Liver (tissue), 9 donors: ENCODE data around the gene MED15. TPM values are rescaled to one million over a fixed set of nuclear protein-coding genes. Genes with fewer than 3 reads are reported as not detected.

Experiments used
- DNase-seq: peaks from one replicate; pipeline ENCODE4 v3.0.0-alpha.2; 2017; ENCODE audit warnings: low spot score
- H3K27ac ChIP-seq, 2 donors: one replicate each; pipeline ENCODE4 v1.7.0; 2013; ENCODE audit warnings: inconsistent platforms in 2 of 2, low read length in 2 of 2, control low read depth in 1 of 2, low read depth in 1 of 2, mild to moderate bottlenecking in 1 of 2
- H3K27me3 ChIP-seq, 4 donors: one replicate each; pipeline versions ENCODE4 v1.6.1 to v1.7.0; 2013; ENCODE audit warnings: low read length in 3 of 4, inconsistent platforms in 1 of 4, mild to moderate bottlenecking in 1 of 4, moderate library complexity in 1 of 4; ENCODE audit not compliant: control insufficient read depth in 4 of 4, insufficient read depth in 4 of 4
- H3K36me3 ChIP-seq, 4 donors: one replicate each; pipeline versions ENCODE4 v1.6.1 to v1.7.0; 2013; ENCODE audit warnings: low read length in 3 of 4, mild to moderate bottlenecking in 3 of 4, low read depth in 1 of 4, moderate library complexity in 1 of 4; ENCODE audit not compliant: control insufficient read depth in 4 of 4, insufficient read depth in 3 of 4
- H3K4me1 ChIP-seq, 4 donors: one replicate each; pipeline versions ENCODE4 v1.6.1 to v1.7.0; 2013; ENCODE audit warnings: low read length in 3 of 4, mild to moderate bottlenecking in 3 of 4, moderate library complexity in 1 of 4; ENCODE audit not compliant: control insufficient read depth in 4 of 4, insufficient read depth in 4 of 4
- H3K4me3 ChIP-seq, 3 donors: one replicate each; pipeline versions ENCODE4 v1.6.1 to v1.7.0; 2013; ENCODE audit warnings: low read length in 3 of 3, control low read depth in 1 of 3, low read depth in 1 of 3, mild to moderate bottlenecking in 1 of 3
- H3K9ac ChIP-seq, 2 donors: one replicate each; pipeline ENCODE4 v1.7.0; 2013; ENCODE audit warnings: low read length in 2 of 2, mild to moderate bottlenecking in 2 of 2, moderate library complexity in 2 of 2, control low read depth in 1 of 2, low read depth in 1 of 2
- H3K9me3 ChIP-seq, 4 donors: one replicate each; pipeline versions ENCODE4 v1.6.1 to v1.7.0; 2013; ENCODE audit warnings: low read length in 3 of 4; ENCODE audit not compliant: control insufficient read depth in 4 of 4
- EGR1 ChIP-seq, 2 donors: IDR thresholded peaks; 2 replicates each; pipeline ENCODE4 v1.6.1; 2016 to 2018; ENCODE audit warnings: antibody characterized with exemption in 2 of 2, low read depth in 2 of 2
- FOXA1 ChIP-seq: IDR thresholded peaks from 2 replicates; pipeline ENCODE4 v1.6.1; 2016; ENCODE audit warnings: antibody characterized with exemption
- FOXA2 ChIP-seq: IDR thresholded peaks from 2 replicates; pipeline ENCODE4 v1.6.1; 2016; ENCODE audit warnings: antibody characterized with exemption
- GABPA ChIP-seq, 2 donors: IDR thresholded peaks in 1 of 2; conservative IDR thresholded peaks in 1 of 2; 2 replicates each; pipeline ENCODE4 v1.6.1; 2016; ENCODE audit warnings: antibody characterized with exemption in 2 of 2, mild to moderate bottlenecking in 1 of 2, moderate library complexity in 1 of 2
- HNF4A ChIP-seq, 2 donors: conservative IDR thresholded peaks; 2 replicates each; pipeline ENCODE4 v1.6.1; 2016; ENCODE audit warnings: antibody characterized with exemption in 2 of 2, mild to moderate bottlenecking in 2 of 2
- JUND ChIP-seq, 2 donors: IDR thresholded peaks; 2 replicates each; pipeline ENCODE4 v1.6.1; 2016; ENCODE audit warnings: antibody characterized with exemption in 2 of 2
- NR2F2 ChIP-seq: IDR thresholded peaks from 2 replicates; pipeline ENCODE4 v1.6.1; 2016; ENCODE audit warnings: antibody characterized with exemption
- SP1 ChIP-seq: IDR thresholded peaks from 2 replicates; pipeline ENCODE4 v1.6.1; 2018; ENCODE audit warnings: antibody characterized with exemption, mild to moderate bottlenecking
- TAF1 ChIP-seq: conservative IDR thresholded peaks from 2 replicates; pipeline ENCODE4 v1.6.1; 2016; ENCODE audit warnings: antibody characterized with exemption, mild to moderate bottlenecking
- WGBS: extraction: QIAGEN DNeasy Blood & Tissue Kit; methylation state at CpG from one replicate; pipeline ENCODE4 v1.1.7; 2013; 5-methylcytosine and 5-hydroxymethylcytosine counted together
- polyA plus RNA-seq, 2 donors: library from polyadenylated mRNA; stranded (reverse) in 1 of 2; unstranded in 1 of 2; fragments of 200-250 nt in 1 of 2; fragments of >200 nt in 1 of 2; fragmentation: Nextera tagmentation in 1 of 2; extraction: Ambion mirVana in 1 of 2; gene quantifications; one replicate each; pipeline versions ENCODE4 v1.2.1 to v1.2.3, GENCODE V29; 2013 to 2015
- total RNA-seq, 2 donors: library from RNA; depleted of rRNA; stranded (reverse); fragments of >200 nt; gene quantifications; one replicate each; pipeline ENCODE4 v1.2.3, GENCODE V29; 2014
- TF ChIP-seq, protein P1 (sequence below): IDR thresholded peaks from 2 replicates; pipeline ENCODE4 v1.6.1; 2016; ENCODE audit warnings: antibody characterized with exemption, mild to moderate bottlenecking
- TF ChIP-seq, protein P2 (sequence below): IDR thresholded peaks from 2 replicates; pipeline ENCODE4 v1.6.1; 2016; ENCODE audit warnings: antibody characterized with exemption
- TF ChIP-seq, protein P3 (sequence below): IDR thresholded peaks from 2 replicates; pipeline ENCODE4 v1.6.1; 2016; ENCODE audit warnings: antibody characterized with exemption
- TF ChIP-seq, protein P4 (sequence below): fragments of 150-350 bp; IDR thresholded peaks from 2 replicates; pipeline ENCODE4 v1.5.1; 2017; ENCODE audit warnings: improper control_type of control experiment, low read depth, low read length; ENCODE audit not compliant: missing input control
- TF ChIP-seq, protein P5 (sequence below): IDR thresholded peaks from 2 replicates; pipeline ENCODE4 v1.6.1; 2016; ENCODE audit warnings: antibody characterized with exemption
- donor health status: healthy.
- donor health status: healthy.
- donor health status: healthy.
- donor health status: healthy.
- donor health status: healthy.

The MED15 gene
- total and polyA plus RNA-seq, 4 donors = 9.7 to 28.0 (median 16.2) TPM

DNA sequence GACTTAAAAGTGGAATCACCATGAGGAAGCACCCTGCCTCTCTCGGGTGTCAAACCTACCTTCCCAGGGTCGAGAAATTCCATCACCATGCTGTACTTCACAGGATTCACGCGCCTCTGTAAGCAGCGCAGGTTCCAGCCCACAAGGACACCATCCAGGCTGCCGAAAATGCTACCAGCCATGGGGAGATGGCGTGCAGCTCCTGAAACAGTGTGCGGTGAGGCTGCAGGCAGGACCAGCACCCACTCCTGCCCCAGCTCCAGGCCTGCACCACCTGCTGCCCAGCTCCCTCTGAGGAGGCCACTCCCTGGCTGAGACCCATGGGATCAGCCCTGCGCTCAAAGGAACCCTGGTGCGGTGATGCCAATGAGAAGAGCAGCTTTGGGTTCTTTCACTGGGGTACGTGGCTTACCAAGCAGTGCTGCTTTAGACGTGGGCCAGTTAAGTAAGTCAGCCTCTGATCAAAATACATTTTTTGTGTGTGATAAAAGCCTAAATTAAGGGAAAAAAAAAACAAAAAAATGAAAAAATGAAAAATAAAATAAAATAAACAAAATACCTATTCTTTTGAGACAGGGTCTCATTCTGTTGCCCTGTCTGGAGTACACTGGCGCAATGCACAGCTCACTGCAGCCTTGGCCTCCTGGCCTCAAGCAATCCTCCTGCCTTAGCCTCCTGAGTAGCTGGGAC lies 115.4 kb downstream of the MED15 start (continued):
- TF ChIP-seq, protein P1, sequence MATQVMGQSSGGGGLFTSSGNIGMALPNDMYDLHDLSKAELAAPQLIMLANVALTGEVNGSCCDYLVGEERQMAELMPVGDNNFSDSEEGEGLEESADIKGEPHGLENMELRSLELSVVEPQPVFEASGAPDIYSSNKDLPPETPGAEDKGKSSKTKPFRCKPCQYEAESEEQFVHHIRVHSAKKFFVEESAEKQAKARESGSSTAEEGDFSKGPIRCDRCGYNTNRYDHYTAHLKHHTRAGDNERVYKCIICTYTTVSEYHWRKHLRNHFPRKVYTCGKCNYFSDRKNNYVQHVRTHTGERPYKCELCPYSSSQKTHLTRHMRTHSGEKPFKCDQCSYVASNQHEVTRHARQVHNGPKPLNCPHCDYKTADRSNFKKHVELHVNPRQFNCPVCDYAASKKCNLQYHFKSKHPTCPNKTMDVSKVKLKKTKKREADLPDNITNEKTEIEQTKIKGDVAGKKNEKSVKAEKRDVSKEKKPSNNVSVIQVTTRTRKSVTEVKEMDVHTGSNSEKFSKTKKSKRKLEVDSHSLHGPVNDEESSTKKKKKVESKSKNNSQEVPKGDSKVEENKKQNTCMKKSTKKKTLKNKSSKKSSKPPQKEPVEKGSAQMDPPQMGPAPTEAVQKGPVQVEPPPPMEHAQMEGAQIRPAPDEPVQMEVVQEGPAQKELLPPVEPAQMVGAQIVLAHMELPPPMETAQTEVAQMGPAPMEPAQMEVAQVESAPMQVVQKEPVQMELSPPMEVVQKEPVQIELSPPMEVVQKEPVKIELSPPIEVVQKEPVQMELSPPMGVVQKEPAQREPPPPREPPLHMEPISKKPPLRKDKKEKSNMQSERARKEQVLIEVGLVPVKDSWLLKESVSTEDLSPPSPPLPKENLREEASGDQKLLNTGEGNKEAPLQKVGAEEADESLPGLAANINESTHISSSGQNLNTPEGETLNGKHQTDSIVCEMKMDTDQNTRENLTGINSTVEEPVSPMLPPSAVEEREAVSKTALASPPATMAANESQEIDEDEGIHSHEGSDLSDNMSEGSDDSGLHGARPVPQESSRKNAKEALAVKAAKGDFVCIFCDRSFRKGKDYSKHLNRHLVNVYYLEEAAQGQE = no peak
- no peak for TF ChIP-seq SP1
- TF ChIP-seq, protein P2, sequence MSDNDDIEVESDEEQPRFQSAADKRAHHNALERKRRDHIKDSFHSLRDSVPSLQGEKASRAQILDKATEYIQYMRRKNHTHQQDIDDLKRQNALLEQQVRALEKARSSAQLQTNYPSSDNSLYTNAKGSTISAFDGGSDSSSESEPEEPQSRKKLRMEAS = no peak
- TF ChIP-seq GABPA (IDR thresholded peaks at IDR 0.05 in 1 of 2, conservative IDR thresholded peaks at IDR 0.05 in 1 of 2) = no peak
- TF ChIP-seq NR2F2 = no peak
- no peak for TF ChIP-seq FOXA1
- no peak for TF ChIP-seq HNF4A (conservative IDR thresholded peaks at IDR 0.05)
- no peak for TF ChIP-seq TAF1

DNA sequence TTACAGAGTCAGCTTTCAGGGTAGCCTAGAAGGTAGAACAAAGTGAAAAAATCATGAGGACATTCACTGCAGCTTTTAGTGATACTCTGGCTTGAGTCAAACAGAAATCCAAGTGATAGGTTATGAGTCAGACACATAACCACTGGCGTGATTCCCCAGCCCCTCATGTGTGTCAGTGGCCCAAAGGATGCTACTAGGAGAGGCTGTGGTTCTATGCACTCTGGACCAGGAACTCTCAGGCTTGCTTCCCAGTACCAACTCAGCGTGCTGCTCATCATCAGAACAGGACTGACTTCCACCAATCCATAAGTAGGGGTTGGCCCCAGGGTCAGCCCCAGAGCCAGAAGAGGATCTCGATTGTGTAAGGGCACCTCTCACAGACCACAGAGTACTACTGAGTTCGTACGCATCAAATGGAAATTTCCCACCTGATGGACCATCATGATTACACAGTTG lies 116.8 kb downstream of the MED15 start:
- peaks cover 0 to 2% (median 0%) of the 10 kb centered on the region in 4 donors for H3K27me3 ChIP-seq
- no peak overlapping the region for H3K27ac ChIP-seq
- no peak overlapping the region for H3K4me3 ChIP-seq
- no peaks in the 10 kb centered on the region for H3K4me1 ChIP-seq
- no peak for DNase-seq
- H3K9ac ChIP-seq = no peak overlapping the region
- no peaks in the 10 kb centered on the region for H3K36me3 ChIP-seq
- no peaks in the 10 kb centered on the region for H3K9me3 ChIP-seq
- TF ChIP-seq, protein P3, sequence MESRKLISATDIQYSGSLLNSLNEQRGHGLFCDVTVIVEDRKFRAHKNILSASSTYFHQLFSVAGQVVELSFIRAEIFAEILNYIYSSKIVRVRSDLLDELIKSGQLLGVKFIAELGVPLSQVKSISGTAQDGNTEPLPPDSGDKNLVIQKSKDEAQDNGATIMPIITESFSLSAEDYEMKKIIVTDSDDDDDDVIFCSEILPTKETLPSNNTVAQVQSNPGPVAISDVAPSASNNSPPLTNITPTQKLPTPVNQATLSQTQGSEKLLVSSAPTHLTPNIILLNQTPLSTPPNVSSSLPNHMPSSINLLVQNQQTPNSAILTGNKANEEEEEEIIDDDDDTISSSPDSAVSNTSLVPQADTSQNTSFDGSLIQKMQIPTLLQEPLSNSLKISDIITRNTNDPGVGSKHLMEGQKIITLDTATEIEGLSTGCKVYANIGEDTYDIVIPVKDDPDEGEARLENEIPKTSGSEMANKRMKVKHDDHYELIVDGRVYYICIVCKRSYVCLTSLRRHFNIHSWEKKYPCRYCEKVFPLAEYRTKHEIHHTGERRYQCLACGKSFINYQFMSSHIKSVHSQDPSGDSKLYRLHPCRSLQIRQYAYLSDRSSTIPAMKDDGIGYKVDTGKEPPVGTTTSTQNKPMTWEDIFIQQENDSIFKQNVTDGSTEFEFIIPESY = no peak
- WGBS = 78% methylated on average over 5 of the region's 5 CpGs

DNA sequence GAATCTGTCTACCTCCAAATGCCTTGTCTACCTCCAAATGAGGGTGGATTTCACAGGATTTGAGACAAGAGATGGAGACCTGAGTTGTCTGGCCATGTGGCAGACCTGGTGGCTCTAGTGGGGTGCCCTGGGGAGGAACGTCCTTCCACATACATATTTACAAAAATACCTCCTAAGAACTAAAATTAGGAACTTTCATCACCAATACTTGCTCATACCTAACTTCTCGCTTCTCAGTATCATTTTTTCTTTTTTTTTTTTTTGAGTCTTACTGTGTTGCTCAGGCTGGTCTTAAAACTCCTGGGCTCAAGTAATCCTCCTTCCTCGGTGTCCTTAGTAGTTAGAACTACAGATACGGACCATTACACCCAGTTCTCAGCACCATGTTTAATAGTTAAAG lies 117.9 kb downstream of the MED15 start:
- Histone ChIP-seq H3K27me3 (peaks cover 0 to 2% (median 0%) of the 10 kb centered on the region in 4 donors), H3K4me3 (no peak overlapping the region), H3K4me1 (no peaks in the 10 kb centered on the region), H3K9ac (no peak overlapping the region), H3K9me3 (no peaks in the 10 kb centered on the region), H3K27ac (no peak overlapping the region), H3K36me3 (no peaks in the 10 kb centered on the region)
- 92% methylated on average over 4 of the region's 4 CpGs for WGBS
- TF ChIP-seq FOXA1 (no peak), GABPA (IDR thresholded peaks at IDR 0.05 in 1 of 2, conservative IDR thresholded peaks at IDR 0.05 in 1 of 2) (no peak), HNF4A (conservative IDR thresholded peaks at IDR 0.05) (no peak), TAF1 (no peak), EGR1 (IDR thresholded peaks at IDR 0.05; ENCODE audit: low read depth in 2 of 2) (no peak), FOXA2 (no peak), JUND (IDR thresholded peaks at IDR 0.05) (no peak)
- TF ChIP-seq, protein P4, sequence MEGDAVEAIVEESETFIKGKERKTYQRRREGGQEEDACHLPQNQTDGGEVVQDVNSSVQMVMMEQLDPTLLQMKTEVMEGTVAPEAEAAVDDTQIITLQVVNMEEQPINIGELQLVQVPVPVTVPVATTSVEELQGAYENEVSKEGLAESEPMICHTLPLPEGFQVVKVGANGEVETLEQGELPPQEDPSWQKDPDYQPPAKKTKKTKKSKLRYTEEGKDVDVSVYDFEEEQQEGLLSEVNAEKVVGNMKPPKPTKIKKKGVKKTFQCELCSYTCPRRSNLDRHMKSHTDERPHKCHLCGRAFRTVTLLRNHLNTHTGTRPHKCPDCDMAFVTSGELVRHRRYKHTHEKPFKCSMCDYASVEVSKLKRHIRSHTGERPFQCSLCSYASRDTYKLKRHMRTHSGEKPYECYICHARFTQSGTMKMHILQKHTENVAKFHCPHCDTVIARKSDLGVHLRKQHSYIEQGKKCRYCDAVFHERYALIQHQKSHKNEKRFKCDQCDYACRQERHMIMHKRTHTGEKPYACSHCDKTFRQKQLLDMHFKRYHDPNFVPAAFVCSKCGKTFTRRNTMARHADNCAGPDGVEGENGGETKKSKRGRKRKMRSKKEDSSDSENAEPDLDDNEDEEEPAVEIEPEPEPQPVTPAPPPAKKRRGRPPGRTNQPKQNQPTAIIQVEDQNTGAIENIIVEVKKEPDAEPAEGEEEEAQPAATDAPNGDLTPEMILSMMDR = no peak
- TF ChIP-seq, protein P5, sequence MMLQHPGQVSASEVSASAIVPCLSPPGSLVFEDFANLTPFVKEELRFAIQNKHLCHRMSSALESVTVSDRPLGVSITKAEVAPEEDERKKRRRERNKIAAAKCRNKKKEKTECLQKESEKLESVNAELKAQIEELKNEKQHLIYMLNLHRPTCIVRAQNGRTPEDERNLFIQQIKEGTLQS = no peak
- TF ChIP-seq, protein P3 = no peak
- DNase-seq = no peak
